ENCODE data around the gene LPGAT1.

DNA sequence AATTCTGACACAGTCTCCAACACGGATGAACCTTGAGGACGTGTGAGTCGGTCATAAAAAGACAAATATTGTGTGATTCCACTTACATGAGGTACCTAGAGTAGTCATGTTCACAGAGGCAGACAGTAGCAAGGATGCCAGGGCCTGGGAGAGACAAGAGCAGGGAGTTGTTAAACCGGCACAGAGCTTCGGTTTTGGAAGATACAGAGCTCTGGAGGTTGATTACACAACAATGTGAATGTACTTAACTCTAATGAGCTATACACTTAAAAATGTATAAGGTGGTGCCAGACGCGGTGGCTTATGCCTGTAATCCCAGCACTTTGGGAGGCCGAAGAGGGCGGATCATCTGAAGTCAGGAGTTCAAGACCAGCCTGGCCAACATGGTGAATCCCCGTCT is 117.3 kb downstream of the LPGAT1 start:
- TF ChIP-seq POLR2AphosphoS5 (IDR thresholded peaks at IDR 0.05) = no peak
- TF ChIP-seq POLR2A (IDR thresholded peaks at IDR 0.05) = no peak
- TF ChIP-seq, protein P1, sequence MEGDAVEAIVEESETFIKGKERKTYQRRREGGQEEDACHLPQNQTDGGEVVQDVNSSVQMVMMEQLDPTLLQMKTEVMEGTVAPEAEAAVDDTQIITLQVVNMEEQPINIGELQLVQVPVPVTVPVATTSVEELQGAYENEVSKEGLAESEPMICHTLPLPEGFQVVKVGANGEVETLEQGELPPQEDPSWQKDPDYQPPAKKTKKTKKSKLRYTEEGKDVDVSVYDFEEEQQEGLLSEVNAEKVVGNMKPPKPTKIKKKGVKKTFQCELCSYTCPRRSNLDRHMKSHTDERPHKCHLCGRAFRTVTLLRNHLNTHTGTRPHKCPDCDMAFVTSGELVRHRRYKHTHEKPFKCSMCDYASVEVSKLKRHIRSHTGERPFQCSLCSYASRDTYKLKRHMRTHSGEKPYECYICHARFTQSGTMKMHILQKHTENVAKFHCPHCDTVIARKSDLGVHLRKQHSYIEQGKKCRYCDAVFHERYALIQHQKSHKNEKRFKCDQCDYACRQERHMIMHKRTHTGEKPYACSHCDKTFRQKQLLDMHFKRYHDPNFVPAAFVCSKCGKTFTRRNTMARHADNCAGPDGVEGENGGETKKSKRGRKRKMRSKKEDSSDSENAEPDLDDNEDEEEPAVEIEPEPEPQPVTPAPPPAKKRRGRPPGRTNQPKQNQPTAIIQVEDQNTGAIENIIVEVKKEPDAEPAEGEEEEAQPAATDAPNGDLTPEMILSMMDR (IDR thresholded peaks at IDR 0.05) = no peak
